Measurements from ENCODE around the gene KNTC1. TPM values are rescaled to one million over a fixed set of nuclear protein-coding genes. Genes with fewer than 3 reads are reported as not detected.
"Not testable (repeated sequence)": the region's sequence is repeated elsewhere in the genome, so short reads cannot be mapped to it uniquely, and the experiment has no call there.

Gene KNTC1
- total RNA-seq, 1 donor from 2014 or later: 8.4 TPM

DNA sequence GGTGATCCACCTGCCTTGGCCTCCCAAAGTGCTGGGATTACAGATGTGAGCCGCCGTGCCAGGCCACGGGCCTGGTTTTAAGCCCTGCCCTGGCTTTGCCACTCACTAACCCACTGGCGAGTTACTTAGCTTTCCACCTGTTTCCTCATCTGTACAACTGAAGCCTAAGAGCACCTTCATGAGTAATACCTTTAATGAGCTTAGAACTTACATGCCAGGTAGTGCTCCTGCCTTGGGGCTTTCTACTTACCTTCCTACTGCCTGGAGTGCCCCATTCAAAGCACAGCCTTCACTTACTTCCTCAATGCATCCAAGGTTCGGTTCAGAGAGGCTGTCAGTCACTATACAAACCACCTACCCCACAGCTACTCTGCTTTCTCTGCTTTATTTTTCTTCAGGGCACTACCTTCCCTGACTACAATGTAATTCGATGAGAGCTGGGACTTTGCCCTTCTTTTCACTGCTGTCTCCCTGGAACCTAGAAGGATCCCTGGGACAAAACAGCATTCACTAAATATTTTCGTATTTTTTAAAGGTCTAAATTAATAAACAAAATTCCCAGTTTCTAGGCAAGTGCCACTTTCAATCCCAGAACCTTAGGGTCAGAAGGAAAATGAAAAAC, 40.1 kb upstream of the KNTC1 start:
- no peak overlapping the region for H3K27ac ChIP-seq
- no peaks in the 10 kb centered on the region for H3K4me1 ChIP-seq
- ATAC-seq (no peak), DNase-seq (no peak)
- no peaks in the 10 kb centered on the region for H3K9me3 ChIP-seq
- no peaks in the 10 kb centered on the region for H3K27me3 ChIP-seq
- intact Hi-C loops (cut with DNase I): no loop called here
- H3K36me3 ChIP-seq: peaks cover 89% of the 10 kb centered on the region
- H3K4me3 ChIP-seq: no peak overlapping the region
- TF ChIP-seq, protein P1, sequence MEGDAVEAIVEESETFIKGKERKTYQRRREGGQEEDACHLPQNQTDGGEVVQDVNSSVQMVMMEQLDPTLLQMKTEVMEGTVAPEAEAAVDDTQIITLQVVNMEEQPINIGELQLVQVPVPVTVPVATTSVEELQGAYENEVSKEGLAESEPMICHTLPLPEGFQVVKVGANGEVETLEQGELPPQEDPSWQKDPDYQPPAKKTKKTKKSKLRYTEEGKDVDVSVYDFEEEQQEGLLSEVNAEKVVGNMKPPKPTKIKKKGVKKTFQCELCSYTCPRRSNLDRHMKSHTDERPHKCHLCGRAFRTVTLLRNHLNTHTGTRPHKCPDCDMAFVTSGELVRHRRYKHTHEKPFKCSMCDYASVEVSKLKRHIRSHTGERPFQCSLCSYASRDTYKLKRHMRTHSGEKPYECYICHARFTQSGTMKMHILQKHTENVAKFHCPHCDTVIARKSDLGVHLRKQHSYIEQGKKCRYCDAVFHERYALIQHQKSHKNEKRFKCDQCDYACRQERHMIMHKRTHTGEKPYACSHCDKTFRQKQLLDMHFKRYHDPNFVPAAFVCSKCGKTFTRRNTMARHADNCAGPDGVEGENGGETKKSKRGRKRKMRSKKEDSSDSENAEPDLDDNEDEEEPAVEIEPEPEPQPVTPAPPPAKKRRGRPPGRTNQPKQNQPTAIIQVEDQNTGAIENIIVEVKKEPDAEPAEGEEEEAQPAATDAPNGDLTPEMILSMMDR (IDR thresholded peaks at IDR 0.05): no peak

DNA sequence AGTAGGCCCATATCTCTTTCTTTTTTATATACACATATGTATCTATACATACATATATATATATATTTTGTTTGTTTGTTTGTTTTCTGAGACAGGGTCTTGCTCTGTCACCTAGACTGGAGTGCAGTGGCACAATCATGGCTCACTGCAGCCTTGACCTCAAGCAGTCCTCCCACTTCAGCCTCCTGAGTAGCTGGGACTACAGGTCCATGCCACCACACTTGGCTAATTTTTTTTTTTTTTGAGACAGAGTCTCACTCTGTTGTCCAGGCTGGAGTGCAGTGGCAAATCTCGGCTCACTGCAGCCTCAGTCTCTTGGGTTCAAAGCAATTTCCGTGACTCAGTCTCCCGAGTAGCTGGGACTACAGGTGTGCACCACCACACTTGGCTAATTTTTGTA, 39.2 kb upstream of the KNTC1 start:
- H3K4me1 ChIP-seq; H3K27ac ChIP-seq; H3K27me3 ChIP-seq; ATAC-seq; H3K4me3 ChIP-seq; H3K9me3 ChIP-seq; DNase-seq; intact Hi-C loops (cut with DNase I): not testable (repeated sequence)
- peaks cover 91% of the 10 kb centered on the region for H3K36me3 ChIP-seq

DNA sequence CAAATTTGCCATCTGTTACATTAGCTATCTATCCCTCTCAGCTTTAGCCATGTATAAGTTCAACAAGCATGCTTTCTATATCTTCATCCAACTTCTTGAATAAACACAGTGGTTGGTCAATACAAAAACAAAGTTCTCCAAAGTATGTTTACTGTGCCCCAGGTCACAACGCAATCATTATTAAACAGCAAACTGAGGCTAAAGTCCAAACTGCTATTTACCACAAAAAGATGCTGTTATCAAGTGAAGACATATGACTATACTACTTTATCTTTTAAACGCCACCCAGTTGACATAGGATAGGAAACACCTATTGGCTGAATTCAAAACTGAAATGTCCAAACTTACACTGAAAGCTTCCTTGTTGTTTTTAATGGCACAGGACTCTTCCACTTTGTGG, 38.0 kb upstream of the KNTC1 start:
- intact Hi-C loops (cut with DNase I): no loop called here
- Histone ChIP-seq H3K27me3 (no peaks in the 10 kb centered on the region), H3K4me1 (no peaks in the 10 kb centered on the region), H3K9me3 (no peaks in the 10 kb centered on the region), H3K4me3 (no peak overlapping the region), H3K36me3 (peaks cover 94% of the 10 kb centered on the region), H3K27ac (no peak overlapping the region)
- no peak for DNase-seq
- ATAC-seq: no peak
- TF ChIP-seq, protein P1 (IDR thresholded peaks at IDR 0.05): no peak

DNA sequence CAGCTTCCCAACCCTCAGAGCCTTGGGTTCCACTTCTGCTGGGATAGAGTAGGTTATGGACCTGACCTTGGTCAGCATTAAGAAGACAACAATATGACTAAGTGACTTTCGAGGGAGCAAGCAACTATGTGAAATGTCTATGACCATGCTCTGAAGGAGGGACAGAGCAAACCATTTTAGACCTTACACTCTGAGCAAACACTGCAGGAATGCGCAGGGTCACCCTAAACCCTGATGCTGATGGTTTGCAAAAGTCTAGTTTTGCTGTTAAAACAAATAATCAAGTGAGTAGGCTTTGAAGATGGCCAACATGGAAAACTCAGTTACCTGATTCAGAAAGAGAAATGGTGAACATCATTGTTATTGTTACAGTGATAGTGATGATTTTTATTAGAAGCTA, 35.1 kb upstream of the KNTC1 start:
- ATAC-seq: no peak
- peaks cover 96% of the 10 kb centered on the region for H3K36me3 ChIP-seq
- DNase-seq: no peak
- H3K27me3 ChIP-seq: no peaks in the 10 kb centered on the region
- TF ChIP-seq, protein P1 (IDR thresholded peaks at IDR 0.05): no peak
- H3K4me1 ChIP-seq: no peaks in the 10 kb centered on the region
- H3K27ac ChIP-seq: no peak overlapping the region
- no peak overlapping the region for H3K4me3 ChIP-seq
- H3K9me3 ChIP-seq: no peaks in the 10 kb centered on the region
- intact Hi-C loops (cut with DNase I): no loop called here

DNA sequence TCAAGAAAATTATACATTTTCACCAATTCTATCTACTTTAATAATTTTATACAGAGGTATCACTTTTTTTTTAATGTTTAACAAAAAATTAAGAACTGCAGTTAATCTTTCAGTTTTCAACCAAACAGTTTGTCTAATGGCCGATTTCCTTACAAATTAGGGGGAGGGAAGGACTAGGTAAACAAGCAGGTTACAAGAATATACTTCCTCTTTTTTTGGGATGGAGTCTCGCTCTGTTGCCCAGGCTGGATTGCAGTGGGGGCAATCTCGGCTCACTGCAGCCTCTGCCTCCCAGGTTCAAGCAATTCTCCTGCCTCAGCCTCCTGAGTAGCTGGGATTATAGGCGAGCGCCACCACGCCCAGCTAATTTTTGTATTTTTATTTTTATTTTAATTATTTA, 33.8 kb upstream of the KNTC1 start:
- DNase-seq; ATAC-seq; H3K27me3 ChIP-seq; intact Hi-C loops (cut with DNase I); H3K27ac ChIP-seq; H3K9me3 ChIP-seq; H3K4me3 ChIP-seq; H3K4me1 ChIP-seq: not testable (repeated sequence)
- H3K36me3 ChIP-seq: peaks cover 90% of the 10 kb centered on the region

DNA sequence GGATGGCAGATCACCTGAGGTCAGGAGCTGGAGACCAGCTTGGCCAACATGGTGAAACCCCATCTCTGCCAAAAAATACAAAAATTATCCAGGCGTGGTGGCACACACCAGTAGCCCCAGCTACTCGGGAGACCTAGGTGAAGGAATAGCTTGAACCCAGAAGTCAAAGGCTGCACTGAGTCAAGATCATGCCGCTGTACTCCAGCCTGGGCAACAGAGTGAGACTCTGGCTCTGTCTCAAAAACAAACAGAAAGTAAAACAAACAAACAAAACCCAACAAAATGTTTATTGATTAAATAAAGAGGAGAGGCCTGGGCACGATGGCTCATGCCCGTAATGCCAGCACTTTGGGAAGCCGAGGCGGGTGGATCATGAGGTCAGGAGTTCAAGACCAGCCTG, 31.8 kb upstream of the KNTC1 start:
- no peaks in the 10 kb centered on the region for H3K27me3 ChIP-seq
- ATAC-seq (no peak), DNase-seq (no peak)
- peaks cover 69% of the 10 kb centered on the region for H3K36me3 ChIP-seq
- intact Hi-C loops (cut with DNase I): no loop called here
- TF ChIP-seq, protein P1 (IDR thresholded peaks at IDR 0.05): no peak
- H3K9me3 ChIP-seq: no peaks in the 10 kb centered on the region
- no peak overlapping the region for H3K4me3 ChIP-seq
- H3K4me1 ChIP-seq: peaks cover 20% of the 10 kb centered on the region
- H3K27ac ChIP-seq: no peak overlapping the region
